K562 (cell line): ENCODE data around the gene RHOC. TPM values are rescaled to one million over a fixed set of nuclear protein-coding genes. Genes with fewer than 3 reads are reported as not detected.

Experiments used
- CEBPB ChIP-seq: fragments of 450-650 bp; IDR thresholded peaks from 2 replicates; pipeline ENCODE4 v1.6.1; 2016; ENCODE audit warnings: missing genetic modification characterization, missing compliant biosample characterization
- EP400 ChIP-seq: fragments of 450-650 bp; IDR thresholded peaks from 2 replicates; pipeline ENCODE4 v1.6.1; 2017; ENCODE audit warnings: antibody characterized with exemption, mild to moderate bottlenecking, moderate library complexity
- FOXK1 ChIP-seq: sonication (generic); formaldehyde crosslinking; IDR thresholded peaks from 2 replicates; pipeline ENCODE4 v1.8.0; 2022; ENCODE audit warnings: missing genetic modification reagents, mild to moderate bottlenecking, borderline replicate concordance
- HDAC8 ChIP-seq: fragments of 450-650 bp; IDR thresholded peaks from 2 replicates; pipeline ENCODE4 v1.6.1; 2016; ENCODE audit warnings: mild to moderate bottlenecking, missing genetic modification characterization, moderate library complexity, missing compliant biosample characterization
- IRF2 ChIP-seq: sonication (generic); formaldehyde crosslinking; IDR thresholded peaks from 2 replicates; pipeline ENCODE4 v1.8.1; 2022; ENCODE audit warnings: mild to moderate bottlenecking, missing genetic modification reagents
- JUND ChIP-seq, 2 experiments: IDR thresholded peaks; 2 replicates in 1 of 2; 3 replicates in 1 of 2; pipeline ENCODE4 v1.6.1; 2011; ENCODE audit warnings: borderline replicate concordance in 2 of 2, low read depth in 2 of 2, low read length in 2 of 2, improper control_type of control experiment in 1 of 2, missing biosample characterization in 1 of 2, missing genetic modification characterization in 1 of 2, missing genetic modification reagents in 1 of 2
- KLF13 ChIP-seq: fragments of 450-650 bp; IDR thresholded peaks from 2 replicates; pipeline ENCODE4 v1.6.1; 2016; ENCODE audit warnings: missing genetic modification characterization, low read depth, mild to moderate bottlenecking, missing compliant biosample characterization, moderate library complexity, borderline replicate concordance
- MAFG ChIP-seq: fragments of 450-650 bp; conservative IDR thresholded peaks from 2 replicates; pipeline ENCODE4 v1.6.1; 2016; ENCODE audit warnings: missing genetic modification characterization, missing compliant biosample characterization
- NR4A1 ChIP-seq, 2 experiments: fragments of 250-450 bp in 1 of 2; fragments of 450-650 bp in 1 of 2; sonication (Bioruptor Pico) in 1 of 2; IDR thresholded peaks; 2 replicates each; pipeline versions ENCODE4 v1.4.0 to v1.6.1; 2016 to 2020; ENCODE audit warnings: mild to moderate bottlenecking in 2 of 2, missing compliant biosample characterization in 1 of 2, missing genetic modification characterization in 1 of 2, moderate library complexity in 1 of 2
- NRF1 ChIP-seq, 2 experiments: fragments of 450-650 bp; IDR thresholded peaks in 1 of 2; conservative IDR thresholded peaks in 1 of 2; 2 replicates each; pipeline ENCODE4 v1.6.1; 2014; ENCODE audit warnings: mild to moderate bottlenecking in 2 of 2
- POLR2G ChIP-seq: fragments of 200-400 bp; formaldehyde crosslinking; IDR thresholded peaks from 2 replicates; pipeline ENCODE4 v1.6.1; 2017; ENCODE audit warnings: low read depth, mild to moderate bottlenecking, antibody characterized with exemption, low read length, moderate library complexity
- SAFB ChIP-seq: fragments of 200-400 bp; formaldehyde crosslinking; IDR thresholded peaks from 2 replicates; pipeline ENCODE4 v1.6.1; 2017; ENCODE audit warnings: low read depth, low read length, borderline replicate concordance
- SIN3B ChIP-seq: fragments of 450-650 bp; IDR thresholded peaks from 2 replicates; pipeline ENCODE4 v1.6.1; 2017; ENCODE audit warnings: low read depth, mild to moderate bottlenecking, moderate library complexity
- ZNF347 ChIP-seq: fragments of 450-650 bp; formaldehyde crosslinking; IDR thresholded peaks from 2 replicates; pipeline ENCODE4 v1.4.0; 2020; ENCODE audit warnings: low read depth, mild to moderate bottlenecking, moderate library complexity
- ZNF354B ChIP-seq: fragments of 250-450 bp; sonication (Bioruptor Pico); IDR thresholded peaks from 2 replicates; pipeline ENCODE4 v1.4.0; 2020
- ZNF384 ChIP-seq: IDR thresholded peaks from 2 replicates; pipeline ENCODE4 v1.6.1; 2012; ENCODE audit warnings: low read depth, low read length, improper control_type of control experiment
- ZNF655 ChIP-seq: fragments of 250-450 bp; sonication (Bioruptor Pico); IDR thresholded peaks from 2 replicates; pipeline ENCODE4 v1.5.0; 2021
- ZNF76 ChIP-seq: fragments of 250-450 bp; sonication (Bioruptor Pico); IDR thresholded peaks from 2 replicates; pipeline ENCODE4 v1.4.0; 2020; ENCODE audit warnings: mild to moderate bottlenecking, moderate library complexity, borderline replicate concordance
- polyA plus RNA-seq, 8 experiments: library from polyadenylated mRNA; depleted of rRNA in 4 of 8; stranded (reverse) in 5 of 8; unstranded in 3 of 8; fragments of >200 nt; fragmentation: Nextera tagmentation in 2 of 8; fragmentation: Illumina TruSeq in 1 of 8; extraction: Ambion mirVana in 2 of 8; extraction: Trizol in 1 of 8; gene quantifications; 2 replicates each; pipeline versions ENCODE4 v1.2.1 to v1.2.3, GENCODE V29; 2011 to 2014; ENCODE audit warnings: inconsistent platforms in 1 of 8, missing spikeins in 1 of 8
- total RNA-seq, 7 experiments: library from RNA; depleted of rRNA in 6 of 7; stranded (reverse); fragments of >200 nt in 6 of 7; fragmentation: Illumina TruSeq in 2 of 7; extraction: Trizol in 2 of 7; gene quantifications; 2 replicates each; pipeline versions ENCODE4 v1.2.1 to v1.2.3, GENCODE V29; 2011 to 2021; ENCODE audit warnings: low replicate concordance in 1 of 7
- TF ChIP-seq, protein P1 (sequence below), 2 experiments: fragments of 200-800 bp in 1 of 2; sonication (Bioruptor generic) in 1 of 2; sonication (generic) in 1 of 2; formaldehyde crosslinking in 1 of 2; IDR thresholded peaks in 1 of 2; conservative IDR thresholded peaks in 1 of 2; 2 replicates each; pipeline versions ENCODE4 v1.5.0 to v1.6.1; 2016 to 2020; ENCODE audit warnings: missing compliant biosample characterization in 1 of 2, missing genetic modification characterization in 1 of 2, missing genetic modification reagents in 1 of 2
- TF ChIP-seq, protein P2 (sequence below): IDR thresholded peaks from 3 replicates; pipeline ENCODE4 v1.6.1; 2011; ENCODE audit warnings: borderline replicate concordance, mild to moderate bottlenecking; ENCODE audit not compliant: insufficient read length, insufficient read depth
- TF ChIP-seq, protein P3 (sequence below), 2 experiments: fragments of 250-450 bp in 1 of 2; fragments of 450-650 bp in 1 of 2; sonication (Bioruptor Pico) in 1 of 2; IDR thresholded peaks; 2 replicates each; pipeline versions ENCODE4 v1.6.1 to v1.8.0; 2016 to 2021; ENCODE audit warnings: mild to moderate bottlenecking in 2 of 2, moderate library complexity in 2 of 2, missing compliant biosample characterization in 1 of 2, missing genetic modification characterization in 1 of 2

Gene RHOC
- total and polyA plus RNA-seq, 9 of the 15 experiments (the other 6 are each of a cell fraction or from before 2014, with no cell fraction given) = 35.2 to 364 (median 204) TPM

DNA sequence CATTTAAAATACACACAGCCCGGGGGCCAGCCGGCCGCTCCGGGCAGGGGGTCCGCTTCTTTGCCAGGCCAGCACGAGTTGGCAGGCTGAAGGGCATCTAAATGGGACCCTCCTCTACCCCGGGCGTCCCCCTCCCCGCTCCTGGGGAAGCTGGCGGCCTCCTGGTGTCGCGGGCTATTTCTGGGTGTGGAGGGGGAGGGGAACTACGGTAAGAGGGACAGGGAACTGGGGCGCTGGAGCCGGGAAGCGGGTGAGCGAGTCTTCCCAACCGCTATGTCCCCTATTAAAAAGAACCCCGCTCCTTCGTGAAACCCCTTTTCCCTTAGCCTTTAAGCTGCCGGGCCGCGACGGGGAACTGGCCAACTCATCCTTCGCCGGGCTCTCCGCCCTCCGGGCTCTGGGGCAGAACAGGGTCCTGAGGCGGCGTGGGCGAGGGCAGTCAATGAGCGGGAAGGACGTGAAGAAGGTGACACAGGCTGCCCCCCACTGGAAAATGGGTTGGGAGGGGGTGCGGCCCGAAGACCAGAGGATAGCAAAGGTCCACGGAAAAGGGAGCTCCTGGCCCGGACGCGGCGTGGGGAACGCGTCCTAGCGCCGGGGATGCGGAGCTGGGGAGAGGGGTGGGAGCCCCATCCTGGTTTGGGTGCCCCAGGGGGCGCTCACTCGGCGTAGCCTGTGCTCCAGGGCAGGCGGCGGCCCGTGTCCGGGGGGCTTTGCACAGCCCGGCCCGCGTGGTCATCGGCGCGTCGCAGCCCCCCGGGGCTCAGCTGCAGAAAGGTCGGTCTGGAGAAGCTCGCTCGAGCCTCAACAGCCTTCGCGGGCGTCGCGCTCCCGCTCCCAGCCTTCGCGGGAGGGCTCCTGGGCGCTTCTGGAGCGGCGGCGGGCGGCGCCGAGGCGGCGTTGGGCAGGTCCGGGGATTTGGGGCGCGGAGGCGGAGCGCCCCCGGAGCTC, 7.7 kb upstream of the RHOC start (continued):
- TF ChIP-seq, protein P1, sequence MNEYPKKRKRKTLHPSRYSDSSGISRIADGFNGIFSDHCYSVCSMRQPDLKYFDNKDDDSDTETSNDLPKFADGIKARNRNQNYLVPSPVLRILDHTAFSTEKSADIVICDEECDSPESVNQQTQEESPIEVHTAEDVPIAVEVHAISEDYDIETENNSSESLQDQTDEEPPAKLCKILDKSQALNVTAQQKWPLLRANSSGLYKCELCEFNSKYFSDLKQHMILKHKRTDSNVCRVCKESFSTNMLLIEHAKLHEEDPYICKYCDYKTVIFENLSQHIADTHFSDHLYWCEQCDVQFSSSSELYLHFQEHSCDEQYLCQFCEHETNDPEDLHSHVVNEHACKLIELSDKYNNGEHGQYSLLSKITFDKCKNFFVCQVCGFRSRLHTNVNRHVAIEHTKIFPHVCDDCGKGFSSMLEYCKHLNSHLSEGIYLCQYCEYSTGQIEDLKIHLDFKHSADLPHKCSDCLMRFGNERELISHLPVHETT (CRISPR knock-in tag; conservative IDR thresholded peaks at IDR 0.05 in 1 of 2, IDR thresholded peaks at IDR 0.05 in 1 of 2) = no peak
- no peak for TF ChIP-seq MAFG (tag)
- TF ChIP-seq JUND (IDR thresholded peaks at IDR 0.05; ENCODE audit: borderline replicate concordance, low read depth, low read length) = no peak
- no peak for TF ChIP-seq JUND (tag; IDR thresholded peaks at IDR 0.05; ENCODE audit: borderline replicate concordance, low read depth, low read length)
- TF ChIP-seq KLF13 (tag) = no peak
- TF ChIP-seq SAFB = peak; percentile 66; the same call in 1 of the 2 replicates
- TF ChIP-seq SIN3B = no peak
- TF ChIP-seq POLR2G = peak; percentile 42; the same call in 1 of the 2 replicates
- no peak for TF ChIP-seq NR4A1 (CRISPR knock-in tag; IDR thresholded peaks at IDR 0.05)
- TF ChIP-seq NR4A1 (tag; IDR thresholded peaks at IDR 0.05) = 0 out of 2 replicates have a peak, but pooled peaks have one; percentile 35
- no peak for TF ChIP-seq ZNF76 (CRISPR knock-in tag)
- no peak for TF ChIP-seq HDAC8
- TF ChIP-seq ZNF384 = no peak
- no peak for TF ChIP-seq ZNF347 (CRISPR knock-in tag)
- TF ChIP-seq ZNF354B = no peak
- no peak for TF ChIP-seq FOXK1 (CRISPR knock-in tag)
- TF ChIP-seq, protein P2, sequence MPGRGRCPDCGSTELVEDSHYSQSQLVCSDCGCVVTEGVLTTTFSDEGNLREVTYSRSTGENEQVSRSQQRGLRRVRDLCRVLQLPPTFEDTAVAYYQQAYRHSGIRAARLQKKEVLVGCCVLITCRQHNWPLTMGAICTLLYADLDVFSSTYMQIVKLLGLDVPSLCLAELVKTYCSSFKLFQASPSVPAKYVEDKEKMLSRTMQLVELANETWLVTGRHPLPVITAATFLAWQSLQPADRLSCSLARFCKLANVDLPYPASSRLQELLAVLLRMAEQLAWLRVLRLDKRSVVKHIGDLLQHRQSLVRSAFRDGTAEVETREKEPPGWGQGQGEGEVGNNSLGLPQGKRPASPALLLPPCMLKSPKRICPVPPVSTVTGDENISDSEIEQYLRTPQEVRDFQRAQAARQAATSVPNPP = no peak
- TF ChIP-seq CEBPB = no peak
- TF ChIP-seq, protein P3, sequence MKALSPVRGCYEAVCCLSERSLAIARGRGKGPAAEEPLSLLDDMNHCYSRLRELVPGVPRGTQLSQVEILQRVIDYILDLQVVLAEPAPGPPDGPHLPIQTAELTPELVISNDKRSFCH (CRISPR knock-in tag; IDR thresholded peaks at IDR 0.05) = no peak
- TF ChIP-seq, protein P3 (tag; IDR thresholded peaks at IDR 0.05) = 0 out of 2 replicates have a peak, but pooled peaks have one; percentile 20
- no peak for TF ChIP-seq IRF2 (CRISPR knock-in tag)
- no peak for TF ChIP-seq ZNF655 (CRISPR knock-in tag)
- no peak for TF ChIP-seq EP400
- no peak for TF ChIP-seq NRF1 (conservative IDR thresholded peaks at IDR 0.05 in 1 of 2, IDR thresholded peaks at IDR 0.05 in 1 of 2)
